Measurements from ENCODE around the gene FCHO2.

The FCHO2 gene

DNA sequence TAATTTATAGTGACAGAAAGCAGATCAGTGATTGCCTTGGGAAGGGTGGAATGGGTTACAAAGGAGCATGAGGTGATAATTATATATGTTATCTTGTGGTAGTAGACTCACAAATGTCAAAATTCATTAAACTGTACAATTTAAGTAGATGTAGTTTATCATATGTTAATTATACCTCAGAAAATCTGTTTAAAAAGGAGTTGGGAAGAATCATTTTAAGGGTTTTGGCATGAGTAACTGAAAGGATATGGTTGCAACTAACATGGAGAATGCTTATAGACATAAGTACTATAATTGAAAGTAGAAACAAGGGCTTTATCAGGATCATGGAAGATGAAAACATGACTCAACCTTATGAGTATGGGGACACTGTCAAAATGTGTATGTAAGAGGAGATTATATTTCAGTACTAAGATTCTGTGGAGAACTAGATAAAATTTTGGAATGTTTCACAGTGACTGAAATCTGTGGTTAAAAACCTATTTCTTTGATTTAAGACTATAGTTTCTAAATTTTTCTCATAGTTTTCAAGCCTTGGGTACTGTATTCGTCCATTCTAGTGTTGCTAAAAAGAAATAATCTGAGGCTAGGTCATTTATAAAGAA lies 73.3 kb downstream of the FCHO2 start:
- H3K9me3 ChIP-seq (ENCODE audit: low read length) = no peaks in the 10 kb centered on the region
- no peak overlapping the region for H2AFZ ChIP-seq (ENCODE audit: low read length)
- H3K4me1 ChIP-seq (ENCODE audit: insufficient read depth, low read length, severe bottlenecking) = peaks cover 19% of the 10 kb centered on the region
- H3K36me3 ChIP-seq (ENCODE audit: insufficient read depth, low read length) = no peaks in the 10 kb centered on the region
- H3K4me3 ChIP-seq (ENCODE audit: low read depth, low read length, poor library complexity, severe bottlenecking) = no peak overlapping the region
- H3K4me2 ChIP-seq (ENCODE audit: low read length) = no peak overlapping the region
- TF ChIP-seq, protein P1, sequence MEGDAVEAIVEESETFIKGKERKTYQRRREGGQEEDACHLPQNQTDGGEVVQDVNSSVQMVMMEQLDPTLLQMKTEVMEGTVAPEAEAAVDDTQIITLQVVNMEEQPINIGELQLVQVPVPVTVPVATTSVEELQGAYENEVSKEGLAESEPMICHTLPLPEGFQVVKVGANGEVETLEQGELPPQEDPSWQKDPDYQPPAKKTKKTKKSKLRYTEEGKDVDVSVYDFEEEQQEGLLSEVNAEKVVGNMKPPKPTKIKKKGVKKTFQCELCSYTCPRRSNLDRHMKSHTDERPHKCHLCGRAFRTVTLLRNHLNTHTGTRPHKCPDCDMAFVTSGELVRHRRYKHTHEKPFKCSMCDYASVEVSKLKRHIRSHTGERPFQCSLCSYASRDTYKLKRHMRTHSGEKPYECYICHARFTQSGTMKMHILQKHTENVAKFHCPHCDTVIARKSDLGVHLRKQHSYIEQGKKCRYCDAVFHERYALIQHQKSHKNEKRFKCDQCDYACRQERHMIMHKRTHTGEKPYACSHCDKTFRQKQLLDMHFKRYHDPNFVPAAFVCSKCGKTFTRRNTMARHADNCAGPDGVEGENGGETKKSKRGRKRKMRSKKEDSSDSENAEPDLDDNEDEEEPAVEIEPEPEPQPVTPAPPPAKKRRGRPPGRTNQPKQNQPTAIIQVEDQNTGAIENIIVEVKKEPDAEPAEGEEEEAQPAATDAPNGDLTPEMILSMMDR (IDR thresholded peaks at IDR 0.05; ENCODE audit: low read length) = no peak
- TF ChIP-seq EZH2 (IDR thresholded peaks at IDR 0.05; ENCODE audit: borderline replicate concordance, low read length) = no peak
- H3K27me3 ChIP-seq (ENCODE audit: insufficient read depth, low read length) = no peaks in the 10 kb centered on the region
- no peaks in the 10 kb centered on the region for H3K79me2 ChIP-seq (ENCODE audit: insufficient read depth, low read length)
- no peaks in the 10 kb centered on the region for H3F3A ChIP-seq (ENCODE audit: insufficient read depth, low read length)
- no peak overlapping the region for H3K27ac ChIP-seq (ENCODE audit: low read depth, low read length, poor library complexity, severe bottlenecking)
- H3K9ac ChIP-seq (ENCODE audit: low read length) = no peak overlapping the region
- no peaks in the 10 kb centered on the region for H3K9me2 ChIP-seq (ENCODE audit: low read depth, low read length)
- no peaks in the 10 kb centered on the region for H4K20me1 ChIP-seq (ENCODE audit: insufficient read depth, low read length)

DNA sequence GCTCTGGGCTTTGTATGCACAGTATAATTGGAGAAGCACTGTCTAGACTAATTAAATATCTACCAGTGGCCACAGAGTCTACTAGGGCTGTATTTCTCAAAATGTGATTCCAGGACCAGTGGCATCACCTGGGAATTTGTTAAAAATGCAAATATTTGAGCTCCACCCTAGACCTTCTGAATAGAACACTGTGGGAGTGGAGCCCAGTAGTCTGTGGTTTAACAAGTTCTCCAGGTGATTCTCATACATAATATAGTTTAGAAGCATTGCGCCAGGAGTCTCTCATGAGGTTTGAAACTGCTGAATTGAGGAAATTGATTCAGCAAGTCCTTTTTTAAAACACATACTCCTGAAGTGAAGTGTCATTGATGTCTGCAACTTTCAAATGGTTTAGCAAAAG lies 74.7 kb downstream of the FCHO2 start:
- H4K20me1 ChIP-seq (ENCODE audit: insufficient read depth, low read length) = no peaks in the 10 kb centered on the region
- no peaks in the 10 kb centered on the region for H3F3A ChIP-seq (ENCODE audit: insufficient read depth, low read length)
- no peak overlapping the region for H3K9ac ChIP-seq (ENCODE audit: low read length)
- H3K79me2 ChIP-seq (ENCODE audit: insufficient read depth, low read length) = no peaks in the 10 kb centered on the region
- no peaks in the 10 kb centered on the region for H3K9me3 ChIP-seq (ENCODE audit: low read length)
- H3K4me2 ChIP-seq (ENCODE audit: low read length) = no peak overlapping the region
- no peak overlapping the region for H2AFZ ChIP-seq (ENCODE audit: low read length)
- H3K27me3 ChIP-seq (ENCODE audit: insufficient read depth, low read length) = no peaks in the 10 kb centered on the region
- TF ChIP-seq, protein P1 (IDR thresholded peaks at IDR 0.05; ENCODE audit: low read length) = no peak
- TF ChIP-seq EZH2 (IDR thresholded peaks at IDR 0.05; ENCODE audit: borderline replicate concordance, low read length) = no peak
- H3K36me3 ChIP-seq (ENCODE audit: insufficient read depth, low read length) = no peaks in the 10 kb centered on the region
- peaks cover 19% of the 10 kb centered on the region for H3K4me1 ChIP-seq (ENCODE audit: insufficient read depth, low read length, severe bottlenecking)
- H3K4me3 ChIP-seq (ENCODE audit: low read depth, low read length, poor library complexity, severe bottlenecking) = no peak overlapping the region
- H3K27ac ChIP-seq (ENCODE audit: low read depth, low read length, poor library complexity, severe bottlenecking) = no peak overlapping the region
- no peaks in the 10 kb centered on the region for H3K9me2 ChIP-seq (ENCODE audit: low read depth, low read length)

DNA sequence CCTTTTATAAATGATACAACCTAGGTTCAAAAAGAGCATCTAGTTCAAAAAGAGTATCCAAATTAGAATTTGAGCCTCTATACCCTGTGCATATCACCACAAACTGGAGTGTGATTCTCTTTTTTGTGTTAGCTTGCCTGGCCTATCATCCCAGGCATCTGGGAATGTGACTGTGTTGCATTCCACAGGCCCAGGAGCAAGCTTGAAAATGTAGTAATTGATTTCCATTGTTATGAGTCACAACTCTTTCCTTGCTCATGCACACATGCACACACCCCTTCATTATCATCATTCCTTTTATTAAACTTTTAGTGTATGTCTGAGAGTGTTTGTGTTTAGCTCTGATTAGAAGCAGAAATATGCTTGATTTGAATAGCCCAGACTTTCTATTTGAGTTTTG lies 75.2 kb downstream of the FCHO2 start:
- H4K20me1 ChIP-seq (ENCODE audit: insufficient read depth, low read length) = no peaks in the 10 kb centered on the region
- no peaks in the 10 kb centered on the region for H3K27me3 ChIP-seq (ENCODE audit: insufficient read depth, low read length)
- no peak overlapping the region for H2AFZ ChIP-seq (ENCODE audit: low read length)
- no peaks in the 10 kb centered on the region for H3K9me2 ChIP-seq (ENCODE audit: low read depth, low read length)
- H3K36me3 ChIP-seq (ENCODE audit: insufficient read depth, low read length) = no peaks in the 10 kb centered on the region
- no peak overlapping the region for H3K27ac ChIP-seq (ENCODE audit: low read depth, low read length, poor library complexity, severe bottlenecking)
- H3K4me1 ChIP-seq (ENCODE audit: insufficient read depth, low read length, severe bottlenecking) = peaks cover 19% of the 10 kb centered on the region
- no peaks in the 10 kb centered on the region for H3K9me3 ChIP-seq (ENCODE audit: low read length)
- no peaks in the 10 kb centered on the region for H3K79me2 ChIP-seq (ENCODE audit: insufficient read depth, low read length)
- no peak overlapping the region for H3K4me3 ChIP-seq (ENCODE audit: low read depth, low read length, poor library complexity, severe bottlenecking)
- TF ChIP-seq, protein P1 (IDR thresholded peaks at IDR 0.05; ENCODE audit: low read length) = no peak
- no peak for TF ChIP-seq EZH2 (IDR thresholded peaks at IDR 0.05; ENCODE audit: borderline replicate concordance, low read length)
- H3K9ac ChIP-seq (ENCODE audit: low read length) = no peak overlapping the region
- no peak overlapping the region for H3K4me2 ChIP-seq (ENCODE audit: low read length)
- no peaks in the 10 kb centered on the region for H3F3A ChIP-seq (ENCODE audit: insufficient read depth, low read length)
